Measurements from ENCODE around the gene TNNT2. TPM values are rescaled to one million over a fixed set of nuclear protein-coding genes. Genes with fewer than 3 reads are reported as not detected.

The TNNT2 gene
- total RNA-seq (2022; extraction: Qiagen RNA extraction; ENCODE audit: low read depth): 0.06 to 0.30 TPM in 2 of 5 replicates, not detected in the others

DNA sequence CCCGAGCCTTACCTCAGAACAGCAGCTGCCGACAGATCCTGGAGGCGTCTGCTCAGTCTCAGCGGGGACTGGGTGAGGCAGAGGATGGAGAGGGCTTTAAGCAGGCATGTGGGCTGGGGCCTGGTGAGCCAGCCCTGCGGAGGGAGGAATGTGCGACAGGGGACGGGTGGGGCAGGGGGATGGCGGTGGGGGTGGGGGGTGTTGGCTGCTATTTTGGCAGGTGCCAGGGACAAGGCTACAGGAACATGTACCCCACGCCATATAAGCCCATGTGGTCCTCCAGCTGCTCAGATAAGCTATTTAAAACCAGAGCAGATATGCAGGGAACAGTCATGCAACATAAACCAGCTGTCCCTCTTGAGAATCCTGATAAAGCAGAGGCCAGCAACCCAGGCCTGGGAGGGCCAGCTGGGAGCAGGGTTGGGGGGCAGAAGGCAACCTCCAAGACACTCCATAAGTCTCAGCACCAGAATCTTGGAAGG is at the start of gene TNNT2:
Gene TNNT2 (minus strand): TSS at position 70 of the 482 bp plus-strand sequence. CDS start 4,426 bp downstream, outside the sequence.

DNA sequence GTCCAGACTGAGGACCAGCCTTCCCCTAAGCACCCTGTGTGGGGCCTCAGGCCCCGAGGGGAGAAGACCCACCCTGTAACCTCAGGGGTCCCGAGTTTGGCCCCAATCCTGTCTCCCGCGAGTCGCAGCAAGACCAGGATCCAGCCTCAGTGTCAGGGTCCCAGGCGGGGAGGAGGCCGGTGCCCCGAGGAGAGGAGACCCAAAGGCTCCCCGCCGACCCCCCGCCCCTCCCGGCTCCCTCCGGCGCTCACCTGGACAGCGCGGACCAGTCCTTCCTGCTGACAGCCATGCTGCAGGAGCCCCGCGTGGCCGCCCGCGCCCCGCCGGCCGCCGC is 21.5 kb upstream of the TNNT2 start, which contains the start of gene LAD1:
Gene LAD1 (minus strand): TSS at position 307 of the 334 bp plus-strand sequence. CDS start 18 bp downstream, at position 289.

Other genes starting within 250 kb of the TNNT2 start
- gene TMEM9, start 223.2 kb downstream of the TNNT2 start, total RNA-seq (2022; extraction: Qiagen RNA extraction; ENCODE audit: low read depth): 79.3 to 91.4 TPM (median 84.9 TPM) in 5 replicates
- gene IGFN1, start 186.9 kb downstream of the TNNT2 start, total RNA-seq (2022; extraction: Qiagen RNA extraction; ENCODE audit: low read depth): 0.90 to 1.5 TPM (median 1.1 TPM) in 5 replicates
- 0.02 to 0.04 TPM (median 0.03 TPM) in 4 of 5 replicates, not detected in the other for gene PKP1, start 94.2 kb downstream of the TNNT2 start, total RNA-seq (2022; extraction: Qiagen RNA extraction; ENCODE audit: low read depth)
- 0.37 to 0.69 TPM (median 0.47 TPM) in 5 replicates for gene LAD1, start 21.6 kb upstream of the TNNT2 start, total RNA-seq (2022; extraction: Qiagen RNA extraction; ENCODE audit: low read depth)
- not detected in 5 replicates for gene TNNI1, start 44.0 kb upstream of the TNNT2 start, total RNA-seq (2022; extraction: Qiagen RNA extraction; ENCODE audit: low read depth)
- 81.2 to 189 TPM (median 159 TPM) in 5 replicates for gene PHLDA3, start 91.5 kb upstream of the TNNT2 start, total RNA-seq (2022; extraction: Qiagen RNA extraction; ENCODE audit: low read depth)
- gene CSRP1, start 129.4 kb upstream of the TNNT2 start, total RNA-seq (2022; extraction: Qiagen RNA extraction; ENCODE audit: low read depth): 445 to 685 TPM (median 456 TPM) in 5 replicates
- 5.8 to 13.2 TPM (median 10.7 TPM) in 5 replicates for gene NAV1, start 161.4 kb upstream of the TNNT2 start, total RNA-seq (2022; extraction: Qiagen RNA extraction; ENCODE audit: low read depth)

Data from A549 treated with CpdA at 1 μM for 4 hours (cell line).